ENCODE data around the gene ROBO1. TPM values are rescaled to one million over a fixed set of nuclear protein-coding genes. Genes with fewer than 3 reads are reported as not detected.

The ROBO1 gene
- polyA plus RNA-seq, 1 donor (not counting 4 experiments of a cell fraction or from before 2014, with no cell fraction given), result 27.1 TPM

DNA sequence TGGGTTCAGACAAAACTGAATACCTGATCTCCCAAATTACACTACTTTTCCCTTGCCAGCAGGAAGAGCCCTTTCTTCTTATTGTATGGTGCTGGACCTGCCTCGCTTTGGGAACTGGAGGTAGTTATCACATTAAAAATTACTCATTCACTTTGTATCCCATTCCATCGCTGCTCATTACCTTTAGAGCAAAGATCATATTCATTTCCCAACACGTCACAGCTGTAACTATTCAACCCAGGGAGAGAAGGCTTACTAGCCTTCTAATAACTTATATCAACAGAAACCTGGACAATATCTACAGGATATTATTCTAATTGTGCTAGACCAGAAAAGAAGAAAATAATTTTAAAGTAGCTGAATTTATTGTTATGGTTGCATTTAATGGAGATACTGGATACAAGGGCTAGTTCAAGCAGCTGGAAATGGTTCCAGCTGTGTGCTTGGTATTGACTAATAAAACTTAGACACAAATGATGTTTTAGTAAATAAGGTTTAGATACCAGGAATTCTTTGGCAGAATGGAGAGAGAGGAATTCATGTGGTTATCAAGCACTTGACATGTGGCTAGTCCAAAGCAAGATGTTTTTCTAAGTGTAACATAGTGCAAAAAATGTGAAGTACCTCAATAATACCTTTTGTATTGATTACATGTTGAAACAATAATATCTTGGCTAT lies 656.3 kb downstream of the ROBO1 start:
- Histone ChIP-seq H4K20me1 (ENCODE audit: control insufficient read depth, extremely low read depth, insufficient read depth, low read length) (no peaks in the 10 kb centered on the region), H3K27me3 (ENCODE audit: control insufficient read depth, extremely low read depth, insufficient read depth, low read length) (no peaks in the 10 kb centered on the region), H2AFZ (ENCODE audit: control insufficient read depth, low read length) (no peak overlapping the region), H3K36me3 (ENCODE audit: control insufficient read depth in 2 of 2, extremely low read depth in 1 of 2, insufficient read depth in 2 of 2, low read length in 2 of 2) (no peaks in the 10 kb centered on the region), H3K4me2 (ENCODE audit: control insufficient read depth, extremely low read depth, insufficient read depth, low read depth, low read length) (no peak overlapping the region), H3K9ac (ENCODE audit: control insufficient read depth, extremely low read depth, insufficient read depth, low read length) (no peak overlapping the region), H3K4me1 (ENCODE audit: control insufficient read depth, extremely low read depth, insufficient read depth, low read length) (peaks cover 6% of the 10 kb centered on the region), H3K4me3 (ENCODE audit: control insufficient read depth in 2 of 3, extremely low read depth in 1 of 3, insufficient read depth in 2 of 3, low read depth in 1 of 3, low read length in 3 of 3) (no peak overlapping the region), H3K9me1 (ENCODE audit: control insufficient read depth, extremely low read depth, insufficient read depth, low read length) (no peaks in the 10 kb centered on the region), H3K27ac (ENCODE audit: control insufficient read depth, insufficient read depth, low read length) (no peak overlapping the region), H3K79me2 (ENCODE audit: control insufficient read depth, insufficient read depth, low read length) (no peaks in the 10 kb centered on the region), H3K9me3 (ENCODE audit: control insufficient read depth, low read depth, low read length) (no peaks in the 10 kb centered on the region)
- DNase-seq (ENCODE audit: low read depth, low spot score) (no peak), FAIRE-seq (no peak)
- dilution Hi-C loops (cut with MboI; ENCODE audit: extremely low pct_ligation_motif_present, low sequenced_read_pairs), result no loop called here
- TF ChIP-seq CTCF (optimal IDR thresholded peaks at IDR 0.05 in 1 of 3, IDR thresholded peaks at IDR 0.05 in 1 of 3, conservative IDR thresholded peaks at IDR 0.05 in 1 of 3; ENCODE audit: extremely low read depth in 1 of 3, insufficient read depth in 2 of 3, low read length in 3 of 3) (no peak), EZH2 (IDR thresholded peaks at IDR 0.05; ENCODE audit: low read length) (no peak)

GRCh38 chr3:79109754-79110153 lies 658.0 kb downstream of the ROBO1 start:
- dilution Hi-C loops (cut with MboI; ENCODE audit: extremely low pct_ligation_motif_present, low sequenced_read_pairs), result no loop called here
- TF ChIP-seq EZH2 (IDR thresholded peaks at IDR 0.05; ENCODE audit: low read length), result no peak
- no peak for TF ChIP-seq CTCF (optimal IDR thresholded peaks at IDR 0.05 in 1 of 3, IDR thresholded peaks at IDR 0.05 in 1 of 3, conservative IDR thresholded peaks at IDR 0.05 in 1 of 3; ENCODE audit: extremely low read depth in 1 of 3, insufficient read depth in 2 of 3, low read length in 3 of 3)

More at GRCh38 chr3:79109754-79110153, 658.0 kb downstream of the ROBO1 start:
- Histone ChIP-seq H3K27me3 (ENCODE audit: control insufficient read depth, extremely low read depth, insufficient read depth, low read length) (no peaks in the 10 kb centered on the region), H3K27ac (ENCODE audit: control insufficient read depth, insufficient read depth, low read length) (no peak overlapping the region), H3K9ac (ENCODE audit: control insufficient read depth, extremely low read depth, insufficient read depth, low read length) (no peak overlapping the region), H3K4me3 (ENCODE audit: control insufficient read depth in 2 of 3, extremely low read depth in 1 of 3, insufficient read depth in 2 of 3, low read depth in 1 of 3, low read length in 3 of 3) (no peak overlapping the region), H3K9me1 (ENCODE audit: control insufficient read depth, extremely low read depth, insufficient read depth, low read length) (no peaks in the 10 kb centered on the region), H3K36me3 (ENCODE audit: control insufficient read depth in 2 of 2, extremely low read depth in 1 of 2, insufficient read depth in 2 of 2, low read length in 2 of 2) (no peaks in the 10 kb centered on the region), H3K4me1 (ENCODE audit: control insufficient read depth, extremely low read depth, insufficient read depth, low read length) (peaks cover 6% of the 10 kb centered on the region), H4K20me1 (ENCODE audit: control insufficient read depth, extremely low read depth, insufficient read depth, low read length) (no peaks in the 10 kb centered on the region), H3K79me2 (ENCODE audit: control insufficient read depth, insufficient read depth, low read length) (no peaks in the 10 kb centered on the region), H2AFZ (ENCODE audit: control insufficient read depth, low read length) (no peak overlapping the region), H3K4me2 (ENCODE audit: control insufficient read depth, extremely low read depth, insufficient read depth, low read depth, low read length) (no peak overlapping the region), H3K9me3 (ENCODE audit: control insufficient read depth, low read depth, low read length) (no peaks in the 10 kb centered on the region)
- DNase-seq (ENCODE audit: low read depth, low spot score) (no peak), FAIRE-seq (no peak)
